HCT116 (cell line): ENCODE measurements around the gene C4A. TPM values are rescaled to one million over a fixed set of nuclear protein-coding genes. Genes with fewer than 3 reads are reported as not detected.

Experiments used
- ATAC-seq: fragments of 200-7000 bp; cut with Tn5 transposase; 2 replicates; pipeline ENCODE4 v1.9.1; 2020; ENCODE audit warnings: mild to moderate bottlenecking, moderate library complexity
- BruUV-seq: library from RNA; stranded (reverse); fragments of 400-500 nt; replicated peaks from 2 replicates; lab custom pipeline; 2021; lab: Mats Ljungman, UMichigan
- CTCF ChIA-PET: fragments of 300-600 bp; sonication (Branson Sonifier 250); formaldehyde crosslinking; loops from one replicate; lab custom pipeline; 2021; ENCODE audit warnings: antibody characterized with exemption; lab: Charles Lee
- POLR2A ChIA-PET: fragments of 300-600, 350-600 bp; sonication (Branson Sonifier 250); formaldehyde crosslinking; loops from one replicate; lab custom pipeline; 2021; ENCODE audit warnings: antibody characterized with exemption; lab: Charles Lee
- RAD21 ChIA-PET, 2 experiments: fragments of 300-600 bp; sonication (Branson Sonifier 250); formaldehyde crosslinking; loops; one replicate each; lab custom pipeline; 2023; ENCODE audit warnings: low total read pairs in 2 of 2; ENCODE audit not compliant: uncharacterized antibody in 2 of 2, unreplicated experiment in 2 of 2, low non-redundant PET in 1 of 2; lab: Charles Lee
- DNase-seq: peaks from one replicate; pipeline ENCODE4 v3.0.0-alpha.2; 2010; ENCODE audit warnings: low read depth, low spot score
- H2AFZ ChIP-seq: fragments of 200-600 bp; shearing (Covaris generic), sonication (generic); 2 replicates; pipeline ENCODE4 v1.6.1; 2017; ENCODE audit warnings: low read depth, mixed run types, mixed read lengths, antibody characterized with exemption, low read length; ENCODE audit not compliant: poor library complexity, severe bottlenecking
- H3K27ac ChIP-seq: 2 replicates; pipeline ENCODE4 v1.5.1; 2012; ENCODE audit warnings: low read depth, low read length
- H3K27me3 ChIP-seq: fragments of 200-600 bp; sonication (generic); 2 replicates; pipeline ENCODE4 v1.6.1; 2016; ENCODE audit warnings: mixed run types, low read length, mixed read lengths; ENCODE audit not compliant: insufficient read depth
- H3K36me3 ChIP-seq, 2 experiments: fragments of 200-500 bp in 1 of 2; fragments of 200-600 bp in 1 of 2; sonication (Bioruptor generic) in 1 of 2; sonication (generic) in 1 of 2; 2 replicates each; pipeline versions ENCODE4 v1.5.1 to v1.6.1; 2014 to 2016; ENCODE audit warnings: low read length in 2 of 2, inconsistent platforms in 1 of 2, mixed read lengths in 1 of 2, mixed run types in 1 of 2; ENCODE audit not compliant: insufficient read depth in 2 of 2, control insufficient read depth in 1 of 2
- H3K4me1 ChIP-seq, 2 experiments: fragments of 200-600 bp in 1 of 2; sonication (generic) in 1 of 2; 2 replicates each; pipeline versions ENCODE4 v1.5.1 to v1.6.1; 2012 to 2017; ENCODE audit warnings: low read length in 2 of 2, inconsistent platforms in 1 of 2, mild to moderate bottlenecking in 1 of 2, mixed read lengths in 1 of 2, mixed run types in 1 of 2, moderate library complexity in 1 of 2; ENCODE audit not compliant: insufficient read depth in 2 of 2, control insufficient read depth in 1 of 2
- H3K4me2 ChIP-seq: fragments of 200-600 bp; sonication (generic); 2 replicates; pipeline ENCODE4 v1.6.1; 2017; ENCODE audit warnings: mixed run types, low read length, mixed read lengths
- H3K4me3 ChIP-seq, 2 experiments: fragments of 200-600 bp in 1 of 2; sonication (generic) in 1 of 2; replicated peaks in 1 of 2; 2 replicates each; pipeline ENCODE4 v1.5.1; 2011 to 2016; ENCODE audit warnings: low read length in 2 of 2, control low read depth in 1 of 2, low read depth in 1 of 2, mild to moderate bottlenecking in 1 of 2, mixed read lengths in 1 of 2, mixed run types in 1 of 2
- H3K79me2 ChIP-seq: fragments of 200-600 bp; sonication (generic); 2 replicates; pipeline ENCODE4 v1.6.1; 2017; ENCODE audit warnings: mild to moderate bottlenecking, mixed run types, low read length, moderate library complexity, mixed read lengths; ENCODE audit not compliant: insufficient read depth
- H3K9ac ChIP-seq: fragments of 200-600 bp; sonication (generic); 2 replicates; pipeline ENCODE4 v1.6.1; 2016; ENCODE audit warnings: low read length, mixed read lengths
- H3K9me2 ChIP-seq: fragments of 200-600 bp; sonication (generic), shearing (Covaris generic); 2 replicates; pipeline ENCODE4 v1.6.1; 2017; ENCODE audit warnings: mixed run types, mild to moderate bottlenecking, moderate library complexity; ENCODE audit not compliant: insufficient read depth
- H3K9me3 ChIP-seq, 2 experiments: fragments of 200-500 bp in 1 of 2; fragments of 200-600 bp in 1 of 2; sonication (Bioruptor generic) in 1 of 2; sonication (generic) in 1 of 2; 2 replicates each; pipeline ENCODE4 v1.6.1; 2014 to 2017; ENCODE audit warnings: low read length in 2 of 2, mixed read lengths in 2 of 2, inconsistent platforms in 1 of 2, low read depth in 1 of 2, mild to moderate bottlenecking in 1 of 2, mixed run types in 1 of 2, moderate library complexity in 1 of 2; ENCODE audit not compliant: control insufficient read depth in 1 of 2, insufficient read depth in 1 of 2
- H4K20me1 ChIP-seq: fragments of 200-600 bp; sonication (generic), shearing (Covaris generic); 2 replicates; pipeline ENCODE4 v1.6.1; 2017; ENCODE audit warnings: mixed run types, mild to moderate bottlenecking, moderate library complexity; ENCODE audit not compliant: insufficient read depth
- ATF3 ChIP-seq: IDR thresholded peaks from 2 replicates; pipeline ENCODE4 v1.6.1; 2012
- CTCF ChIP-seq, 3 experiments: fragments of 200-600 bp in 1 of 3; sonication (generic) in 1 of 3; IDR thresholded peaks in 2 of 3; conservative IDR thresholded peaks in 1 of 3; 2 replicates each; pipeline ENCODE4 v1.5.1; 2012 to 2017; ENCODE audit warnings: low read depth in 2 of 3, low read length in 2 of 3, antibody characterized with exemption in 1 of 3, borderline replicate concordance in 1 of 3, control low read depth in 1 of 3, mild to moderate bottlenecking in 1 of 3, mixed read lengths in 1 of 3, mixed run types in 1 of 3, moderate library complexity in 1 of 3; ENCODE audit not compliant: insufficient read depth in 1 of 3
- EZH2 ChIP-seq: fragments of 200-600 bp; sonication (generic); IDR thresholded peaks from 2 replicates; pipeline ENCODE4 v1.6.1; 2017; ENCODE audit warnings: antibody characterized with exemption, mixed run types
- POLR2A ChIP-seq: IDR thresholded peaks from 2 replicates; pipeline ENCODE4 v1.7.0; 2011; ENCODE audit warnings: borderline replicate concordance; ENCODE audit not compliant: insufficient read depth, insufficient read length; ENCODE audit errors: extremely low read depth
- POLR2AphosphoS5 ChIP-seq: IDR thresholded peaks from 2 replicates; pipeline ENCODE4 v1.6.1; 2011; ENCODE audit warnings: mild to moderate bottlenecking, low read depth, low read length, moderate library complexity
- SRF ChIP-seq: IDR thresholded peaks from 2 replicates; pipeline ENCODE4 v1.6.1; 2012; ENCODE audit warnings: low read depth
- YY1 ChIP-seq: IDR thresholded peaks from 2 replicates; pipeline ENCODE4 v1.6.1; 2011; ENCODE audit warnings: low read length, low read depth, moderate library complexity, mild to moderate bottlenecking; ENCODE audit not compliant: insufficient replicate concordance; ENCODE audit errors: extremely low read depth
- ZBTB33 ChIP-seq: IDR thresholded peaks from 2 replicates; pipeline ENCODE4 v1.6.1; 2011; ENCODE audit warnings: mild to moderate bottlenecking, low read length, moderate library complexity; ENCODE audit not compliant: insufficient replicate concordance; ENCODE audit errors: extremely low read depth
- ZFX ChIP-seq: fragments of 450-650 bp; IDR thresholded peaks from 2 replicates; pipeline ENCODE4 v1.6.1; 2017
- ZNF274 ChIP-seq: fragments of 200-500 bp; sonication (Bioruptor generic); IDR thresholded peaks from 2 replicates; pipeline ENCODE4 v1.6.1; 2014; ENCODE audit warnings: mild to moderate bottlenecking, low read depth, low read length, inconsistent platforms
- intact Hi-C: fragments of 100-400 bp; cut with micrococcal nuclease; formaldehyde crosslinking; loops from 2 replicates; pipeline ENCODE4 v1.10.0; 2022
- total RNA-seq: library from RNA; stranded (reverse); gene quantifications from one replicate; pipeline ENCODE4 v1.2.1, GENCODE V29; 2021; ENCODE audit not compliant: unreplicated experiment

C4A gene
- total RNA-seq, 1 experiment from 2014 or later: 5.1 TPM

GRCh38 chr6:31963921-31964320 is 17.9 kb upstream of the C4A start:
- peaks cover 6 to 8% of the 10 kb centered on the region in 2 experiments; a peak in 3 of 4 replicates for H3K4me1 ChIP-seq
- H3K9me2 ChIP-seq: no peaks in the 10 kb centered on the region
- no TSS peak for BruUV-seq
- ChIA-PET POLR2A (interaction anchor here (0.9 kb wide), 1 partner anchor 8 kb away, joined by 3 read pairs; the partner anchor contains the start of gene DXO), CTCF (no interaction called here), RAD21 (no interaction called here)
- no peak overlapping the region for H2AFZ ChIP-seq
- H3K27ac ChIP-seq: no peak overlapping the region
- intact Hi-C loops: no loop called here
- H3K27me3 ChIP-seq: no peaks in the 10 kb centered on the region
- peaks cover 16% of the 10 kb centered on the region for H3K79me2 ChIP-seq
- no peaks in the 10 kb centered on the region for H4K20me1 ChIP-seq
- DNase-seq (no peak), ATAC-seq (no peak)
- H3K9me3 ChIP-seq: no peaks in the 10 kb centered on the region
- no peak overlapping the region for H3K9ac ChIP-seq
- no peak overlapping the region for H3K4me2 ChIP-seq
- H3K36me3 ChIP-seq: peaks cover 48 to 49% of the 10 kb centered on the region in 2 experiments; a peak in 3 of 4 replicates
- no peak for TF ChIP-seq ZFX
- TF ChIP-seq POLR2A: no peak
- no peak for TF ChIP-seq ATF3
- no peak for TF ChIP-seq ZBTB33
- TF ChIP-seq CTCF (IDR thresholded peaks at IDR 0.05 in 2 of 3, conservative IDR thresholded peaks at IDR 0.05 in 1 of 3; ENCODE audit: borderline replicate concordance in 1 of 3, insufficient read depth in 1 of 3, low read depth in 2 of 3, low read length in 2 of 3): no peak
- no peak for TF ChIP-seq ZNF274
- TF ChIP-seq YY1: no peak
- TF ChIP-seq SRF: no peak
- TF ChIP-seq POLR2AphosphoS5: no peak
- no peak for TF ChIP-seq EZH2
- TF ChIP-seq, all 23 proteins: peak for 0
- no peak overlapping the region for H3K4me3 ChIP-seq
